HUDEP-2 (cell line): ENCODE results near the gene FAM81A.
"Not testable (repeated sequence)": the region's sequence is repeated elsewhere in the genome, so short reads cannot be mapped to it uniquely, and the experiment has no call there.

ENCODE experiments used
- DNase-seq, 76 experiments: peaks; one replicate each; lab custom pipeline; 2025; ENCODE audit not compliant: unreplicated experiment in 76 of 76; lab: John Stamatoyannopoulos, UW

The FAM81A gene

DNA sequence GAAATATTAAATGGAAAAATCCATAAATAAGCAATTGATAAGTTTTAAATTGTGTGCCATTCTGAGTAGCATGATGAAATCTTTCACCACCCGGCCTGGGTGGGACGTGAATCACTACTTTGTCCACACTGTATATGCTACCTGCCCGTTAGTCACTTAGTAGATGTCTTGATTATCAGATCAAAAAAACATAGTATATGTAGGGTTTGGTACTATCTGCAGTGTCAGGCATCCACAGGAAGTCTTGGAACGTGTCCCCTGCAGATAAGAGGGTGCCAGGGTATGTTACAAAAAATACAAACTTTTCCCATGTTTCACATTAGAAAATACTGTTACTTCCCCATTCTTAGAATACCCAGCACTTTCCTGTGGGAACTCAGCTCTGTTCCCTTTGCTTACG lies 35.2 kb downstream of the FAM81A start:
- peak in 11 of 76 experiments; percentile 4 to 57 (median 14) for DNase-seq

DNA sequence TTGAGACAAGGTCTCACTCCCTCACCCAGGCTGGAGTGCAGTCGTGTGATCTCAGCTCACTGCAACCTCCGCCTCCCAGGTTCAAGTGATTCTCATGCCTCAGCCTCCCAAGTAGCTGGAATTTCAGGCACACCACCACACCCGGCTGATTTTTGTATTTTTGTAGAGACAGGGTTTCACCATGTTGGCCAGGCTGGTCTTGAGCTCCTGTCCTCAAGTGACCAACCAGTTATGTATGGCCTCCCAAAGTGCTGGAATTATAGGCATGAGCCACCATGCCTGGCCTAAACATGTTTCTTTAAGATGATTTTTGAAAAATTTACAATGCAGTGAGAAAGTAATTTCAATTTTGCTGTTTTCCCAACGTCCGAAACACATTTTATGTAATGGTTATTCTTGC lies 37.2 kb downstream of the FAM81A start:
- DNase-seq: not testable (repeated sequence)

DNA sequence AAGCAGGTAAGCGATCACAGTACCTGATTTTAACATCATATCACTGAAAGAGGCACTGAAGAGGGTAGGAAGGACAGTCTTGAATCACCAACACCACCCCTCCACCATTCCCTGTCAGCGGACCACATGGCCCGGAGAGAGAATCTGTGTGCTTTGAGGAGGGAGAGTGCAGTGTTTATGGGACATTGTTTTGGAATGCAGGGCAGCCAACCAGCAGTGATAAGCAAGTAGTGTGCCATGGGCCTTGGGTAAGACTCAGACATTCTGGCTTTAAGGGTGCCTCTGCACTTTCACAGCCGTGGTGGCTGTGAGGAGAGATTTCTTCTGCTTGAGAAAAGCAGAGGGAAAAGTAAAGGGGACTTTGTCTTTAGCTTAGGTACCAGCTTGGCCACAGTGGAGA lies 46.4 kb downstream of the FAM81A start:
- no peak for DNase-seq

DNA sequence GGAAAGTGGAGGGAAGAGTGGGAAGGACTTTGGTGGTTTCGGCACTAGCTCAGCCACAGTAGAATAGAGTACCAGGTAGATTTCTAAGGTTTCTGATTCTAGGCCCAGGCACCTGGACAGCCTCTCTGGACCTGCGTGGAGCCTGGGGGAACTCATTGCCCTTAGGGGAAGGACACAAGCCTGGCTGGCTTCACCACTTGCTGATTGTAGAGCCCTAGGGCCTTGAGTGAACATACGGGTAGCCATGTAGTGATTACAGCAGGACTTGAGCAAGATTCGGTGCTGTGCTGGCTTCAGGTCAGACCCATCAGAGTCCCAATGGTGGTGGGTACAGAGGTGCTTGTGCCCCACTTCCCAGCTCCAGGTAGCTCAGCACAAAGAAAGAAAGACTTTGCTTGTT lies 47.0 kb downstream of the FAM81A start:
- no peak for DNase-seq

DNA sequence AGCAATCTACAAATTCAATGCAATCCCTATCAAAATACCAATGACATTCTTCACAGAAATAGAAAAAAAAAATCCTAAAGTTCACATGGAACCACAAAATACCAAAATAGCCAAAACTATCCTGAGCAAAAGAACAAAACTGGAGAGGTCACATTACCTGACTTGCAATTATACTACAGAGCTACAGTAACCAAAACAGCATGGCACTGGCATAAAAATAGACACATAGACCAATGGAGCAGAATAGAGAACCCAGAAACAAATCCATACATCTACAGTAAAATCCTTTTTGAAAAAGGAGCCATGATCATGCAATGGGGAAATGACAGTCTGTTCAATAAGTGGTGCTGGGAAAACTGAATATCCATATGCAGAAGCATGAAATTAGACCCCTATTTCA lies 51.5 kb downstream of the FAM81A start:
- DNase-seq: not testable (repeated sequence)

DNA sequence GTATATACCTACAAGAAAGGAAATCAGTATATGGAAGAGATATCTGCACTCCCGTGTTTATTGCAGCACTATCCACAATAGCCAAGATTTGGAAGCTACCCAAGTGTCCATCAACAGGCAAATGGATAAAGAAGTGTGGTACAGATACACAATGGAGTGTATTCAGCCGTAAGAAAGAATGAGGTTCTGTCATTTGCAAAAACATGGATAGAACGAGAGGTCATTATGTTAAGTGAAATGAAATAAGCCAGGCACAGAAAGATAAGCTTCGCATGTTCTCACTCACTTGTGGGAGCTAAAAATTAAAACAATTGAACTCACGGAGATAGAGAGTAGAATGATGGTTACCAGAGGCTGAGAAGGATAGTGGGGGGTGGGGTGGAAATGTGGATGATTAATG lies 53.1 kb downstream of the FAM81A start:
- no peak for DNase-seq

DNA sequence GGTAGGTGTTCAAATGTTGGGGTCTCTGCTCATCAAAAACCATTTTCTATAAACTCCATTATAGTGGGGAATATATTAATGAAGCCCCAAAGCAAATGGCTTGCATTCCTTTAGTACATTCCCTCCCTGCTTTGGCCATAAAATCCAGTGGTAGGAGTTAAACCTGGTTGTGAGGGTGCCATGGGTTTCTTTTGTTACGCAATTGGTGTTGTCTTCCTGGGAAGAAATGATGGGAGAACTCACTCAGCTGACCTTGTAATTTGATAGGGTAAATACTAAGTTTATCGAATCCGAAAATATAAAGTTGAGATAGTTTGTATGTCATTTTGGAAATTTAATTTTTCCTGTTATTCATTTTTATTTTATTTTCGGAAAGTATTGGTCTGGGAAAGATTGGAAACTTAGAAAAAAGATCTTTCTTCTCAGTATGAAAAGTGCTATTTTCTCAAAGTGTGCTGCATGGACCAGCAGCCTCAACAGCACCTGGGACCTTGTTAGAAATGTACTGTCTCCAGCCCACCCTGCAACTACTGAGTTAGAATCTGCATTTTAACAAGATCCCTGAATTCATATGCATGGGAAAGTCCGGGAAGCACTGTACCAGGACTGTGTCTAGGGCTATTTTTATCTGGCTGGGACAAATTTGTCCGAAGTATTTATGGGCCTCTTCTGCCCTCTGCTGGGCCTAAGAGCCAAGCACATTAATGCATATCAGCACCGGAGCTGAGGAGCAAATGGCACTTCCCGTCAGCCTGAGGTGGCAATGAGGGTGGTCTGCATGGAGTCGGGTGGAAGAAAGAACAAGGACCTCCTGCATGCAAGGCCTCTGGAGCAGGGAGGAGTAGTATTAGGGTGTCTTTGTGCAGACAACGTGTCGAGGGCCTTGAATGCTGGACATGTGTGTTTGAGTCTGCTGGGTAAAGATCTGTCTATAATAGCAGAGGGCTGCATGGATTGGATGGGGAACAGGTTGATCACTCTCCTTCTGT lies 54.7 kb downstream of the FAM81A start:
- peak in 32 of 76 experiments; percentile 4 to 50 (median 12) for DNase-seq

DNA sequence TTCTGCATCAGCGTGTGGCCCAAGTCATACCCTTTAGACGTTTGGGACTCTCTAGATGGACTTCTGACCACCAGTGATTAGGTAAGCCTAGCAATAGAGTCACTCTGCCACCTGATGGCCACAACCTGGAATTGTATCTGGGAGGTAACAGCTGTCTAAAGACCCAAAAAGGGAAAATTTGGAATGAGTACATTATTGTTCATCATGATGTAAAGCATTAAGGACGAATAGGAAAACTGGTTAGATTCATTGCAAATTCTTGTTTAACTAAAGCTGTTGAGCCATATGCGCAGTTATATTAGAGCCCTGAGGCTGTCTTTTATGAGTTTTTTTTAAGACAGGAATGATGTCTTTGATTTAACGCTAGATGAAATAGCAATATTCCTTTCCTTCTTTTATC lies 63.6 kb downstream of the FAM81A start:
- peak in 20 of 76 experiments; percentile 0 to 43 (median 10) for DNase-seq

DNA sequence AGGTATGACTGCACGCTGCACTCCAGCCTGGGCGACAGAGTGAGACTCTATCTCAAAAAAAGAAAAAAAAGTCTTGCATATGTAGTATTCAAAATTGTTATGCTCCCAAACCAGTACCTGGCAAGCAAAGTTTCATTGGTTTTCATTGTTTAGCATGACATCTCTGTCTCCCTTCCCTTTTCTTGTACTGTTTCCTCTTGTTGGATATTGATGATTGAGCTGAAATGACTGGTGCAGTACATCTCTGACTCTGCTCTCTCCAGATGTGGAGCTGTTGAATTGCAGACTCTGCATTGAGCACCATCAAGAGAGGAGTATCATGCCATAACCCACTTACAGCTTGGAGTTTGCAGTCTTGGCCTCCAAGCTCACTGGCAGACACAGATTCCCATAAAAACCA lies 77.2 kb downstream of the FAM81A start:
- no peak for DNase-seq

DNA sequence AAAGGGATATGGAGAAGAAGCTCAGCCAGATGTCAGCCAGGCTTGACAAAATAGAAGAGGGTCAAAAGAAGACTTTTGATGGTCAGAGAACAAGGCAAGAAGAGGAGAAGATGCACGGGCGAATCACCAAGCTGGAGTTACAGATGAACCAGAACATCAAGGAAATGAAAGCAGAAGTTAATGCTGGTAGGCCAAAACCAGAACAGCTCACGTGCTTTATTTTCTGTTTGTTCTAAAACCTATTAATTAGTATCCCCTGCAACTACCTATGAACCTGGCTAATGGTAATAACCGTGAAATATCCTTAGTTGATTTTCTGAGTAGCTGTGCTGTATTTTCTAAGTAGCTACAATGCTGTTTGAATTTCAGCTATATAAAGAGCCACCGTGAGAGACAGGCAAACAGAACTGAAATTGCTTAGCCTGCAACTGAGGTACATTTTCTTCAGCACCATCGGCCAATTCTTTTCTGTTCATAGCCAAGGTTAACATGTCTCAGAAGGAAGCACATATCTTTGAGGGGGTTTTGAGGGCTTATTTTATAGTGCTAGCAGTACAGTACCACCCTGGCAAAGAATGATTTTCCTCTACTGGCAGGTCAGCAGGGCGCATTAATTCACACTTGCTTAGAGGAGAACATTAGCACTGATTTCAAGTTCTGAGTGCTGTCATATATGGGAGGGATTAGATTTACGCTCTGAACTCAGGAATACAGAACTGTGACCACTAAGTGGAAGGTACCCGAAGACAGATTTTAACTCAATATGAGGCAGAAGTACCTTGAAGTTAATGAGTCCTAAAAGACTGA lies 78.9 kb downstream of the FAM81A start:
- DNase-seq: no peak

DNA sequence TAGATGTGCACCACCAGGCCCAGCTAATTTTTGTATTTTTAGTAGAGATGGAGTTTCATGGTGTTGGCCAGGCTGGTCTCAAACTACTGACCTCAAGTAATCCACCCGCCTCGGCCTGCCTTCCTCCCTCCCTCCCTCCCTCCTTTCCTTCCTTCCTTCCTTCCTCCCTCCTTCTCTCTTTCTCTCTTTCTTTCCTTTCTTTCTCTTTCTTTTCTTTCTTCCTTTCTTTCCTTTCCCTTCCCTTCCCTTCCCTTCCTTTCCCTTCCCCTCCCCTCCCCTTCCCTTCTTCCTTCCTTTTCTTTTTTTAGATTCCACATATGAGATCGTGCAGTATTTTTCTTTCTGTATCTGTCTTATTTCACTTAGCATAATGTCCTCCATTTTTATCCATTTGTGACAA lies 81.3 kb downstream of the FAM81A start:
- no peak for DNase-seq

DNA sequence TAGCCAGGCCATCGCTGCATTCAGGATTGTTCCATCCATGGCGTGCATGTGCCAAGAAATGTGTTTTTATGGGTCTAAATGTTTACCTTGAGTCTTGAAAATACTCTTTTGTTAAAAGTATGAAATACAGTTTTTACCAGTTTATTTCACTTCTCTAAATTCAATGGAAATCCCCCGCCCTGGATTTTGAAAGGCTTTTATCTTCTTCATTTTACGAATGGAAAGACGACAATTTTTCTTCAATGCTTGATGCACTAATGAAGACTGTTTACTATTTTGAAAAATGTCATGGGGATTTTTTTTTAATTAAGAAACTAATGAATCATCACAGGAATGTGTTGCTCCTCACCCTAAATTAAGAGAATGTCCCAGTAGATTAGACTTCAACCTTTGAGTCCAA lies 83.5 kb downstream of the FAM81A start:
- DNase-seq: no peak

DNA sequence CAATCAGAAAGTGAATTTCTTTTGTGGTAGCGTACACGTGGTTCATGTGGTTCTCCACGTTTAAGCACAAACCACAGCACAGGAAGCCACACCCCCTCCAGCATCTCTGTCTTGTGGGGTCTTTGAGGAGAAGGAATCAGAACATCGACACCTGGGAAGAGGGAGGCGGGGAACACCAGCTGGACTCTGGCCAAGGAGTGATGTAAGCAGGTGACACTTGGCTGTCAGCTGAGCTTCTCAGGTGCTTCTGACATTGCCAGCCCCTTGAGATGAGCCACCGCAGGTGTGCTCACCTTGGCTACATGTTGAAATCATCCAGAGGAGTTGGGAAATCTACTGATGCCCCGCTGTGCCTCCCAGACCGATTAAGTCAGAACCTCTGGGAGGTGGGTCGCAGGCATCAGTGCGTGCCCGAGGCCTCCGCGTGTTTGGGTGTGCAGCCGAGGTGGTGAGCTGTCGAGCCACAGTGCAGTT lies 85.0 kb downstream of the FAM81A start:
- no peak for DNase-seq

DNA sequence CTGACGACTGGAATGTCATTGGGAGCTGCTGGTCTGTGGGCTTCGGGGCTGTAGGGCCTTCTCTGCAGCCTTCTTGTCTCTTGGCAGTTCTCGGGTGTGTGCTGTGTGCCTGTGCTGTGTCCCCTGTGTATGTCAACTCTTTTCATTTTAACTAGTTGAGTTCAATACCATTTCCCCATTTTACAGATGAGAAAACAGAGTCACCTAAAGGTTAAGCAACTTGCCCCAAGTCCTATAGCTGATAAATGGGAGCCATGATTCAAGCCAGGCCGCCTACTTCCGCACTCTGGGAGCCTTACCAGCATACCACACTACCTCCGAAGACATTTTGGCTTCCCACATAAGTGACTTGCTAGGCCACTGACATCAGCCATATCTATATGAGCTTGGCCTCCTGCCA lies 85.7 kb downstream of the FAM81A start:
- DNase-seq: no peak

DNA sequence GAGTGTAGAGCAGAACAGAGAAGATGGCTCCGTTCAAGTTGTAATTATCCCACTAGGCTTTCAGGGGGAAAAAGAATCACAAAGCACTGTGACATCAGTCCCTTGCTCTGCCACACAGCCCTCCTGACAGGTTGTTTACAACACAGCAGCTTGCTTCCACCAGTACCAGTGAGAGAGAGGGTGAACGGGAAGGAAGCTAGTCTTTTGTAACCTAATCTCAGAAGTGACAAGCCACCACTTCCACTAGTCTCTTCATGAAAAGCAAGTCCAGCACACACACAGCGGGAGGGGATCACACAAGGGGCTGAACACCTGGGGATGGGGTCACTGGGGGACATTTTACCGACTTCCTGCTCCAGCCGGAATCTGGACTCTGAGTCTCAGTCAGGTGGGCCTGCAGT lies 86.3 kb downstream of the FAM81A start:
- DNase-seq: no peak

DNA sequence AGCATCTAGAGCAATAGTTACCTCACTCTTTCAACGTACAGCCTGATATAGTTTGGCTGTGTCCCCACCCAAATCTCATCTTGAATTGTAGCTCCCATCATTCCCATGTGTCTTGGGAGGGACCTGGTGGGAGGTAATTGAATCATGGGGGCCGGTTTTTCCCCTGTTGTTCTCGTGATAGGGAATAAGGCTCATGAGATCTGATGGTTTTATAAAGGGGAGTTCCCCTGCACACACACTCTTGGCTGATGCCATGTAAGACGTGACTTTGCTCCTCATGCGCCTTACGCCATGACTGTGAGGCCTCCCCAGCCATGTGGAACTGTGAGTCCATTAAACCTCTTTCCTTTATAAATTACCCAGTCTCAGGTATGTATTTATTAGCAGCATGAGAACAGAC lies 88.5 kb downstream of the FAM81A start:
- not testable (repeated sequence) for DNase-seq

DNA sequence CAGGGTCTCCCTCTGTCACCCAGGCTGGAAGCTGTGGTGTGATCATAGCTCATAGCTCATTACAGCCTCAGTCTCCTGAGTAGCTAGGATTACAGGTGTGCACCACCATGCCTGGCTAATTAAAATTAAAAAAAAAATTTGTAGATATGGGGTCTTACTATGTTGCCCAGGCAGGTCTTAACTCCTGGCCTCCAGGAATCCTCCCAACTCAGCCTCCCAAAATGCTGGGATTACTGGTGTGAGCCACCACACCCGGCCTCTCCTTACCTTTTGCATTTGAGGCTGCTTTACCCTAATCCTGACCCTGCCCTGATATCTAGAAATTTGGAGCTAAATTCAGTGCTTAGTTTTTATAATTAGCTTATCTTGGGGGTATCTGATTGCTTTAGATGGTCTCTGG lies 90.4 kb downstream of the FAM81A start:
- DNase-seq: no peak

DNA sequence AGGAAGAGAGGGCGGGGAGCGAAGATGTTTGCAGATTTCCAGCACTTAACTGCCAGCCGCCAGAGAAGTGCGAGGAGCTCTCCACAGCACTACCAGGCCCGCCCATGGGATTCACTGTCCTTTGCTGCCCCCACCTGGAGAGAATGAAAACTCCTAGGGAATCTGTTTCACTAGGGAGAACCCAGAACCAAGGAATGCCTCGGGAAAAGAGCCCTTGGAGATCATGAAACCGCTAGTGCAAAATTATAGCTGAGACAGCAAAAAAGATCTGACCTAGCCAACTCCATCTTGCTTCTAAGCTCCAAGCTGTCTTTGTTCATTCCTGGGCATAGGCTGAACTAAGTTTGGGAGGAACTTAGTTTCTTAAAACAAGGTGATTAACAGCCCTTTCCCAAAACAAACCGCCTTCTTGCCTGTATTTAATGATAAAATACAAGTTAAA lies 91.0 kb downstream of the FAM81A start:
- peak in 58 of 76 experiments; percentile 1 to 74 (median 39) for DNase-seq

DNA sequence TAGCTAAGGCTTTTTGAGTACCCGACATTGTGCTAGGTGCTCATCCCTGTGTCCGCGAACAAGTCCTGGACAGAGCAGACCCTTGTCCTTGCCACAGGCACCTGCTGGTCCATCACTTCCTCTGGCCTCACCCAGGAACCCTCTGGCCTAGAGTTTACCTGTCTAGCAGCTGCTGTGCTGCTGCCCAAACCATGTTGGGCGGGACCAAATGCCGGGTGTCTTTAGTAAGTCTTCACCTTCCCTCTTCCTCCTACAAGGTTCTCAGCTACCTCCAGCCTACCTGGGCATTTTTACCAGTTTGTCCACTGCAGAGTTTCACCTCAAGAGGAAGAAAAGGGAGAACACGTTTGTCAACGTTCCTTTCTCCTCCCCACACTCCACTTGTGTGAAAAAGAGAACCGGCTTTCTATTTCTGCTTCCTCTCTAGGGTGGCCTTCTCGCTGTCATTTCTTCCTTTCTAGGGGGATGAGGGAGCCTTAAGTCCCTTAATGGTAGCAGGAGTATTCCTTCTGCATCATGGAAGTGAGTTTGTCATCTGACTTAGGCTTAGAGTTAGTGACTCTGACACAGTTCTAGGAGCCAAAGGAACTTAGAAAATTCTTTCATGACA lies 93.2 kb downstream of the FAM81A start:
- DNase-seq: no peak

DNA sequence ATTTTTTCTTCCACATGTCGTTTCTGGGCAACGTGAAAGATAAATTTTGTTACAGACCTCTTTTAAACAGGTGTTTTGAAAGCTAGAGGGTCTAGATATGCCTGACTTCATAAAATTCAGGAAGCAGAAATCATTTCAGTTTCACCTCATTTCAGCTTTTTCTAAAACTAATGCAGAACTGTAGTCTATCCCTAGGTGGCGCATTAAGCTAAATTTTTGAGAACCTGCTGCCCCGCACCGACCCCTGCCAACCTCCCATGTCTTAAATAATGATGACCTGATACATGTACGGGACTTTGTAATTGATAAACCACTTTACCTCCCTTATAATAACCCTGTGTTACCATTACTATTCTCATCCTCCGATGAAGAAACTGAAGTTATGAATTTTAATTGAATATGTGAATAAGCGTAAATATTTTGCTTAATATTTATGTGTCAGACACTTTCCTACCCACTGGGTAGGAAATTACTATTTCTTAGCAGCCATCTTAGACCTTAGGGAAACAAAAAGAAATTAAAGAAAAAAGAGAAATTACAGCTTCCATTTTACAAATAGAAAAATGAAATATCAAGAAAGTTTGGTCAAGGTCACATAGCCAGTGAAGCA lies 94.9 kb downstream of the FAM81A start:
- DNase-seq: peak in 17 of 76 experiments; percentile 1 to 36 (median 16)
